Measurements from ENCODE around the gene MINDY4B. TPM values are rescaled to one million over a fixed set of nuclear protein-coding genes. Genes with fewer than 3 reads are reported as not detected.

The MINDY4B gene
- total RNA-seq, 2 experiments from 2014 or later: not detected

DNA sequence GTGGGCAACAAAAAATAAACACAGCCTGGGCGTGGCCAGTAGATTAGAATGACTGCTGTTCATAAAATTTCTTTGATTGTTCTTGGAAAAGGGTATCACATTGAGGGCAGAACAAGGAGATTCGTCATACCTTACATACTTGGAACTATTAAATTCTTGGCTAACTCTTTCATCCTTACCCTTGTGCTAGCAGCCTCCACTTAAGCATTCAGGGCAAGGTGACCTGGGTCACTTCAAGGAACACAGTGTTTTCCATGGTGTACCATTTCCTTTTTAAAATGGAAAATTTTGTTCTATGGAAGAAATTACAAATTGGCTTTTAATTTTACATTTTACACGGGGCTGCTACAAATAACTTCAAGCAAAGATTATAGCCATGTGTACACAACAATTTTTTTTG, 60.8 kb downstream of the MINDY4B start:
- H3K27me3 Mint-ChIP-seq: peaks cover 27% of the 10 kb centered on the region

DNA sequence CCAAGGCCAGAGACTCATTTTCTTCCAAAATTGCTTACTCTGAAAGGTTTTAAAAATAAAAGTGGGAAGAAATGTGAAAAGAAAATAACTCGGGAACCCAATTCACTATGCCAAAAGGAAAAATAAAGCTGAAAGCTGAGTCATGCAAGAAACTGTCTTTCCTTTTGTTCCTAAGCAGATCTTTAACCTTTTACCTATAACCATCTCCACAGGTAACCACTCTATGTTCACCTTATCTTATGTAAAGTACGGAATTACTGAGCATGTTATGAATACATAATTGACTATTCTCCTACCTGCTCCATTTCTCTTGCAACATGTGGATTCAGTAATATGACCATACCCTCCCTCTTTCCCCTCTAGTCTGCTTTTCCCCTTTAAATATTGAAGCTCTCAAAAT, 62.0 kb downstream of the MINDY4B start:
- Mint-ChIP-seq H3K4me1 (peaks cover 2% of the 10 kb centered on the region), H3K9me3 (no peaks in the 10 kb centered on the region), H3K4me3 (no peak overlapping the region), H3K27ac (no peak overlapping the region), H3K36me3 (no peaks in the 10 kb centered on the region), H3K27me3 (peaks cover 28% of the 10 kb centered on the region)
- DNase-seq: no peak

More for the DNA sequence above, 60.8 kb downstream of the MINDY4B start:
- H3K27ac Mint-ChIP-seq: no peak overlapping the region
- no peak overlapping the region for H3K4me3 Mint-ChIP-seq
- no peak for DNase-seq
- H3K4me1 Mint-ChIP-seq: peaks cover 2% of the 10 kb centered on the region
- H3K9me3 Mint-ChIP-seq: no peaks in the 10 kb centered on the region
- H3K36me3 Mint-ChIP-seq: no peaks in the 10 kb centered on the region

DNA sequence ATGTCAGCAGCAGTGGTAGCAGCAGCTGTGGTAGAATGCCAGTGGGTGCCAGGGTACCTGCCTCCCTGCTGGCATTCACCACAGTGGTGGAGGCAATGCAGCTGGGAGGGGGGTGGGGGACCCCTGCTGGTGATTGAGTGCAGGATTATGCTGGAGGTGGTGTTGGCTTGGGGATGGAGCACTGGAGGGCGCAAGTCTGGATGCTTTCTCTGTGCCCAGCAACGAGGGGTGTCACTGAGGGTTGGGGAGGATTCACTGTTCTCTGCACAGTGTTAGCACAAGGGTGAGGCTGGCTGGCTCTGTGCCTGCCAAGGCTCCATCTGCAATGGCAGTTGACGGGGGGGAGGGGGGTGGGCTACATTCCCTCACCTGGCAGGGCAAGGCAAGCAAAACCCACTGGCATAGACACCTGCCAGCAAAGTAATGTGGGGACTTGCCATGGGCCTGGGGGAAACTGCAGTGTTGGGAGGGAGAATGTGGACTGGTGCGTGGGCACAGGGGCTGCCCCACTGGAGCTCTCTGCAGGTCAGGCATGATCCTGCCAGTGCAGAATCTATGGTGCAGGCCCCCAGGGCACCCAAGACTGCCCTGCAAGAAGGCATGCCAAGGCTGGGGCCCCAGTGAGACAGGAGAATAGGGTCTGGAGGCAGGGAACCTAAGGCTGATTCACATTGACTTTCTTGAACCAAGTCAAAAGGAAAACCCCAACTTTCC, 64.3 kb downstream of the MINDY4B start:
- no peak overlapping the region for H3K4me3 Mint-ChIP-seq
- no peak for DNase-seq
- H3K4me1 Mint-ChIP-seq: peaks cover 2% of the 10 kb centered on the region
- H3K27ac Mint-ChIP-seq: no peak overlapping the region
- no peaks in the 10 kb centered on the region for H3K36me3 Mint-ChIP-seq
- no peaks in the 10 kb centered on the region for H3K9me3 Mint-ChIP-seq
- H3K27me3 Mint-ChIP-seq: peaks cover 35% of the 10 kb centered on the region

DNA sequence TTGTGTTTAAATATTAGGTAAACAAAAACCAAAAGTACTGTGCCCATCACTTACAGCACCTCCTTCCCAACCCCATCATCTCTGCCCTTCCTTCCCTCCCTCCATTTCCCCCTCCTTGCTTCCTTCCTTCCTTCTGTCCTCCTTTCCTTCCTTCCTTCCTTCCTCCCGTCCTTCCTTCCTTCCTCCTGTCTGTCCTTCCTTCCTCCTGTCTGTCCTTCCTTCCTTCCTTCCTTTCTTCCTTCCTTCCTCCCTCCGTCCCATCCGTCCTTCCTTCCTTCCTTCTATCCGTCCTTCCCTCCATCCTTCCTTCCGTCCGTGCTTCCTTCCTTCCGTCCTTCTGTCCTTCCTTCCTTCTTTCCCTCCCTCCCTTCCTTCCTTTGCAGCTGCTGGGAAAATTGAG, 74.5 kb downstream of the MINDY4B start:
- Mint-ChIP-seq H3K9me3 (no peaks in the 10 kb centered on the region), H3K4me3 (no peak overlapping the region), H3K27ac (no peak overlapping the region), H3K36me3 (no peaks in the 10 kb centered on the region), H3K27me3 (peaks cover 5% of the 10 kb centered on the region), H3K4me1 (no peaks in the 10 kb centered on the region)
- no peak for DNase-seq

DNA sequence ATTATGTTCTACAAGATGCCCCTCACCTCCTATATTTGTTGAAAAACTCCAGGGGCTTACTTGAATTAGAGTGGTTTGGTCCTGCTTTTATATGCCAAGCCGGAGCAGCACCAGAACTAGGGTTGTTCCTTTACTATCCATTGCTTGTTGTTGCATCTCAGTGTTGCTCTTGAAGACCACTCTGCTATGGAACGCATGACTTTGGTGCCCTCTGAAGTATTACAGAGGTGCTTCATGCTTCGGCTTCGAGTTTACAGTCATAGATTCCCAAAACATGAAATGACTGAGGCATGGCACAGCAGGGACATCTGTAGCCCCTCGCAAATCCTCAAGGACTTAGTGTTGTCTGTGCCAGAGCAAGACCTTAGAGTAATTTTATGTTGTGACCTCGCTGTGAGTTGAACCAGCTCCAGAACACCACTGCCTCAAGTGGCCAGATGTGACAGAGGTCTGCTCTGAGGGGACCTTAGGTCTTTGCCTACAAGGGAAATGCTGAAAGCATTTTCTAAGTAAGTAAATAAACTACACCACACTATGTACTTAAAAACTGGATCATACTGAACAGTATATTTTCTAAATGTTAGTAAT, 75.1 kb downstream of the MINDY4B start:
- H3K36me3 Mint-ChIP-seq: no peaks in the 10 kb centered on the region
- H3K27me3 Mint-ChIP-seq: peaks cover 5% of the 10 kb centered on the region
- DNase-seq: no peak
- no peak overlapping the region for H3K27ac Mint-ChIP-seq
- H3K4me1 Mint-ChIP-seq: no peaks in the 10 kb centered on the region
- no peak overlapping the region for H3K4me3 Mint-ChIP-seq
- no peaks in the 10 kb centered on the region for H3K9me3 Mint-ChIP-seq

DNA sequence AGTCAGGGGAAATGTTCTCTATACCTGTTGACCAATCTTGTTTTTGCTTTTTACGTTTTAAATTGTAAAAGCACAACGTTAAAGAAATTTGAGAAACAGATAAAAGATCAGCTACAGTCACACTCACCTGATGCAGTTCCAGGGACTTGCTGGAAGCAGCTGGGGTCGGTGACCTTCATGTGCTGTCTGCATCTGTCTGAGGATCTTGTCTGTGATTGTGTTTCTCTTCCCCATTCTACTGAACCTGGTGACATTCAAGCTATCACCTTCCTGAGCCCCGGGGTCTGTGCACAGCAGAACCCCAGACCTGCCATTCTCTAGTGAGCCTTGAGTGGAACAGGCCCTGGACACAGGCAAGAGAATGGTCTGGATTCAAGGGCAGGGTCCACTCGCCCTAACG, 75.8 kb downstream of the MINDY4B start:
- Mint-ChIP-seq H3K4me1 (no peaks in the 10 kb centered on the region), H3K4me3 (no peak overlapping the region), H3K9me3 (no peaks in the 10 kb centered on the region), H3K27me3 (peaks cover 5% of the 10 kb centered on the region), H3K27ac (no peak overlapping the region), H3K36me3 (no peaks in the 10 kb centered on the region)
- no peak for DNase-seq

DNA sequence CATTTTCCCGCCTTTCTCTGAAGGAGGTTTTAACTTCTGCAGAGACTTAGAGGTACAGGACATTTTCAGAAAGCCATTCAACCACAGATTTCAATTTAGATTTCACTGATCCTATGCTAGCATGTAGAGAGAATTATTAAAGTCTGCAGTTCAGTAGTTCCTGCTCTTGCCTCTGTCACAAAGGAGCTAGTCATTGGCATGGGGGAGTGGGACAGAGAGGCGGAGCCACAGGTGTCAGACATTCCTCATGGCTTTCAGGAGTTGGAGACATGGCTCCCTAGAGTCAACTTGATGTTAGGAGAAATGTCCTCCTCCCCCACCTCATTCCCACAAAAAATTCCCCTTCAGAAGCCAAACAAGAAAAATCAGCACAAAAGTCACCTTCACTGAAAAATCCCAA, 76.2 kb downstream of the MINDY4B start:
- Mint-ChIP-seq H3K36me3 (no peaks in the 10 kb centered on the region), H3K4me3 (no peak overlapping the region), H3K27ac (no peak overlapping the region), H3K4me1 (no peaks in the 10 kb centered on the region), H3K9me3 (no peaks in the 10 kb centered on the region), H3K27me3 (peaks cover 5% of the 10 kb centered on the region)
- no peak for DNase-seq

DNA sequence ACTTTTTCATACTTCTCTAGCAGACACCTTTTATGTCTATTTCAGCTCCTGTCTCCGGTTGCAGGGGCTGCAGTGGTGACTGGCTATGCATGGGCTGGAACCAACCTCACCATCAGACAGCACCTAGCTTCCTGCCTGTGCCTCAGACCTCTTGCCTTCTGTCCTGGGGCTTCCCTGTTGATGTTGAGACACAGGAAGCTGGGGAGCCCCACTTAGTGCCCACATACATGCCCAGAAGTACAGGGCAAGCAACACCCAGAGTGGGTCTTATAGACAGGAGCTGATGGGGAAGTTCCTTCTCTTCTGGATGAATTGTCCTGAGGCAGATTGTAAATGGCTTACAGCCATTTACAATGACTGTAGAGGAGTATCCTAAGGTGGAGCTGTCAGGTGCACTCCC, 77.0 kb downstream of the MINDY4B start:
- Mint-ChIP-seq H3K27ac (no peak overlapping the region), H3K36me3 (no peaks in the 10 kb centered on the region), H3K4me3 (no peak overlapping the region), H3K27me3 (peaks cover 5% of the 10 kb centered on the region), H3K4me1 (no peaks in the 10 kb centered on the region), H3K9me3 (no peaks in the 10 kb centered on the region)
- no peak for DNase-seq

DNA sequence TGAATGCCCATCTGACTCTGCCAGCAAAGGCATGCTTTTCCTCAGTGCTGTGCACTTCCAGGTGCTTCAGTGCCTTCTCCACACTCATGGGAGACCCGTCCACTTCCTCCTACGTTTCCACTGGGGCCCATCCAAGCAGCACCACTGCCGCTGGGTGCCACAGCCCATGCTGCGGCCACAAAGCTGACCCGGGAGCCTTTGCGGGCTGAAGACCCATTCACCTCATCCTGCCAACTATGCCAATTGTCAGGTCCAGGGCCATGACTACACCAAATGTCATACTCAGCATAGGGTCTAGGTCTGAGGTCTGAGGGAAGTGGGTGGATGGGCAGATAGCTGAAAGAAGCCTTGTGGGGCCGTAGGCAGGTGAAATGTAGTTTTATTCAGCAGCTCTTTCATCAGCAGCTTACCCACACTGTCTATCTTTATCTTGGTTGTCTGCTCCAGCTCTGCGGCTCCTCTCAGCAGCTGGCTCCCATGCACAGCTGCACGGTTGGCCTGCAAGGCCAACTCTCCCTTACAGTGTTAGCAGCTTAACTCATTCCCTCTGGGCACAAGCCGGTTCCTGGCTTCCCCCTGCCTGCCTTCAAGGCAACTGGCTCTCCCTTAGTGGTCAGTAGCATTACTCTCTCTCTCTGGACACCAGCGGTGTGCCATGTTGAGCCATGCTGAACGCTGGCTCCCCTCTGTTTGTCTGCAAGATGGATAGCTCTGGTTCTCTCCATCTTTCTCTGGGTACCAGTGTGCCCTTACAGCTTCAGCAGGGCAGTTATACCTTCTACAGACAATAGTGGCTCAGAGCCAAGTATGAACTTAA, 78.6 kb downstream of the MINDY4B start:
- no peaks in the 10 kb centered on the region for H3K9me3 Mint-ChIP-seq
- peaks cover 5% of the 10 kb centered on the region for H3K27me3 Mint-ChIP-seq
- H3K27ac Mint-ChIP-seq: no peak overlapping the region
- no peaks in the 10 kb centered on the region for H3K36me3 Mint-ChIP-seq
- H3K4me3 Mint-ChIP-seq: no peak overlapping the region
- no peak for DNase-seq
- H3K4me1 Mint-ChIP-seq: no peaks in the 10 kb centered on the region

DNA sequence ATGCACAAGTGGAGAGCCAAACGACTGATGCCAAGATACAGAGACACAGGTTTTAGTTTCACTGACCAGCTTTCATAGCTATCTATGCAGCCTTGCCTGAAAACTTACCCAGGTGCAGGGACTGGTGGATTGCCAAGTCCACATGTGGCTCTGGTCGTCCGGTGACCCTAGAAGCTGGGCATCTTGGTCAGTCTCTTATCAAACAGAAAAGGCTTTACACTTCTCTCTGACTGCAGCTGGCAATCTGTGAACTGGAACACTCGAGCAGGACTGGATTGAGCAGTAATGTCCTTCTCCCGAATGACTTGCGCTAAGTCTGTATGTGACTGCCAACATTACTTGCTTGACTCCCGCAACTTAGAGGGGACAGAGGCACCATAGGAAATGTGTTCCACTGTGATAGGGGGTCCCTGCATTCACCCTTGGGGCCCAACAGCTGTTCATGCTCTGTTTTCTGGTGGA, 79.3 kb downstream of the MINDY4B start:
- H3K4me1 Mint-ChIP-seq: no peaks in the 10 kb centered on the region
- no peak for DNase-seq
- no peaks in the 10 kb centered on the region for H3K36me3 Mint-ChIP-seq
- no peak overlapping the region for H3K4me3 Mint-ChIP-seq
- peaks cover 5% of the 10 kb centered on the region for H3K27me3 Mint-ChIP-seq
- no peak overlapping the region for H3K27ac Mint-ChIP-seq
- H3K9me3 Mint-ChIP-seq: no peaks in the 10 kb centered on the region

DNA sequence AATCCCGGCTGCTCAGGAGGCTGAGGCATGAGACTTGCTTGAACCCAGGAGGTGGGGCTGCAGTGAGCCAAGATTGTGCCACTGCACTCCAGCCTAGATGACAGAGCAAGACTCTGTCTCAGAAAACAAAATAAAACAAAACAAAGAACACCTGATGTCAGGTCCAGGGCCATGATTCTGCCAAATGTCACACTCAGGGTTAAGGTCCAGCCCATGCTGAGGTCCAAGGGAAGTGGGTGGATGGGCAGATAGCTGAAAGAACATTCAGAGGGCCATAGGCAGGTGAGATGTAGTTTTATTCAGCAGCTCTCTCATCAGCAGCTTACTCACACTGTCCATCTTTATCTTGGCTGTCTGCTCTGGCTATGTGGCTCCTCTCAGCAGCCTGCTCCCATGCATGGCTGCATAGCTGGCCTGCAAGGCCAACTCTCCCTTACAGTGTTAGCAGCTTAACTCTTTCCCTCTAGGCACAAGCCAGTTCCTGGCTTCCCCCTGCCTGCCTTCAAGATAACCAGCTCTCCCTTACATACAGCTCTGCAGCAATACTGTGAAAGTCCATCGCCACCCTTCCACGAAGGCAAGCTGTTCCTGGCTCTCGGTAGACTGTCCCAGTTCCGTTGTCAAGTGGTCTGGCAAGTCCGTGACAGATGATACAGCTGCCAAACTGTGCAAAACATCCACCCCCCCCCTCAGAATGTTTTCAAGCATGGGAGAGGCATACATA, 79.9 kb downstream of the MINDY4B start:
- no peak for DNase-seq
- Mint-ChIP-seq H3K9me3 (no peaks in the 10 kb centered on the region), H3K27me3 (peaks cover 5% of the 10 kb centered on the region), H3K4me3 (no peak overlapping the region), H3K4me1 (no peaks in the 10 kb centered on the region), H3K36me3 (no peaks in the 10 kb centered on the region), H3K27ac (no peak overlapping the region)

DNA sequence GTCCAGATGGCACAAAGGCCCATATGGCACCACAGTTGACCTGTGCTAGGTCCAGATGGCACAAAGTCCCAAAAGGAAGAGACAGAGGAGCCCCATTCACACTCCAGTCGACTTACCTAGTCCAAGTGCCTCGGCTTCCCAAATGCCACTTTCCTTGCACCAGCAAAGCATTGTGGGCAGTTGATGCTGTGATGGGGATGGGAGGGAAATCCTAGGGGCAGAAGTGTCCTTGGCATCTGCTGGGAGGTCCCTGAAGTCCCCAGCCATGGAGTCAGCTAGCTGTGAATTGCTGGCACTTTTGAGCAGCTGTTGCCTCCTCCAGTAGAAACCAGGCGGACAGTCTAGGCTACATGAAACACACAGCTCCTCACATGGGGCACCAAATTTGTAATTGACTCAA, 82.0 kb downstream of the MINDY4B start:
- Mint-ChIP-seq H3K36me3 (no peaks in the 10 kb centered on the region), H3K27me3 (no peaks in the 10 kb centered on the region), H3K9me3 (no peaks in the 10 kb centered on the region), H3K27ac (no peak overlapping the region), H3K4me3 (no peak overlapping the region), H3K4me1 (no peaks in the 10 kb centered on the region)
- no peak for DNase-seq

DNA sequence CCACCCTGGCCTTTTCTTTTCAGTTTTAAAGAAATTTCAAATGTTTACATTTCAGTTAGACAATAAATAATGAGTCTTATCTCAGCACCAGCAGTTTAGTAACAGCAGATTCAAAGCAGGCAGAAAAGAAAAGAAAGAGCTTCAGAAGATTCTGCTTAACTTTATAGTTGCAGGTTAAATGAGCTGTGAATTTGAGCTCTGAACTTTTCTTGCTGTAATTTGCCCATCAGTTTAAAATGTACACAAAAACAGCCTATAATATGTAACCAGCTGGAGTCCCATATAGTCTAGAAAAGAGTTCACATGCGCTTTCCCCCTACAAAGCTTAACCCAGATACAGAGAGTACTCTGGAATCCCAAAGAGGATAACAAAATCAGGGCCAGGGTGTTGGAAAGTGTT, 82.6 kb downstream of the MINDY4B start:
- no peaks in the 10 kb centered on the region for H3K4me1 Mint-ChIP-seq
- peaks cover 2% of the 10 kb centered on the region for H3K27me3 Mint-ChIP-seq
- H3K27ac Mint-ChIP-seq: no peak overlapping the region
- no peaks in the 10 kb centered on the region for H3K36me3 Mint-ChIP-seq
- no peaks in the 10 kb centered on the region for H3K9me3 Mint-ChIP-seq
- no peak for DNase-seq
- no peak overlapping the region for H3K4me3 Mint-ChIP-seq
